ENCODE results near the gene LMX1B.
A peak's percentile ranks its signal among the peaks of the same experiment; 100 is the strongest.

LMX1B gene

DNA sequence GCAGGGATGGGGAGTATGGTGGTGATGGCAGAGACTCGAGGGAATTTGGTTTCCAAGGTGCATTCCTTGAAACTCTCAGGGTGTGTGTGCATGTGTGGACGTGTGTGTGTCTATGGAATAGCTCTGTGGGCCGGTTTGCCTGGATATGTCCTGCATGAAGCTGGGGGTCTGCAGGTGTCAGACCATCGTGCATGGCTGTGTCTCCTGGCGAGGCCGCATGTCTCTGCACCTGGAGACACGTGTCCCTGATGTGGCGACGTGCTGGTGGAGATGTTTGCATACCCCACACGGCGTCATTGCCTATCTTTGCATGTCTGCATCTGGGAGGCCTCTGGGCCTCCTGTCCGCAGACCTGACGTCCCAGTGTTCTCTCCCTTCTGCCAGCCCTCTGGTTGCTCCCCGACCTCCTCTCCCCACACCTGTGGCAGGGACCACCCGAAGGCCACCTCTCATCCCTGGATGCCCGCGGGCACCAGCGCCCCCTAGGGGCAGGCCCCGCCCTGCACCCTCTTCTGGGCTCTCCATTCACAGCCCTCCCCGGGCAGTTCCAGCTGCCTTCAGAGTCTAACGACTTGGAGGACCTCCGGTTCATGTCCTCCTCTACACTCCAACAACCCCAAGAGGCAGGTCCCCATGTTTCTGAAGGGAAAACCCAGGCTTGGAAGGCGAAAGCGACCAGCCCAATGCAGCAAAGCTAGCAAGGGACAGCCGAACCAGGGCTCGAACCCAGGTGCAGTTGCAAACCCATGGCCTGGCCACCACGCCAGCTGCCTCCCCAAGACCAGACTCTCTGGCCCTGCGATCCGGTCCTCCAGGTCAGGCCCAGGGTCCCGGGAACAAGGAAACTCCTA, 88.6 kb downstream of the LMX1B start (continued):
- TF ChIP-seq, protein P1, sequence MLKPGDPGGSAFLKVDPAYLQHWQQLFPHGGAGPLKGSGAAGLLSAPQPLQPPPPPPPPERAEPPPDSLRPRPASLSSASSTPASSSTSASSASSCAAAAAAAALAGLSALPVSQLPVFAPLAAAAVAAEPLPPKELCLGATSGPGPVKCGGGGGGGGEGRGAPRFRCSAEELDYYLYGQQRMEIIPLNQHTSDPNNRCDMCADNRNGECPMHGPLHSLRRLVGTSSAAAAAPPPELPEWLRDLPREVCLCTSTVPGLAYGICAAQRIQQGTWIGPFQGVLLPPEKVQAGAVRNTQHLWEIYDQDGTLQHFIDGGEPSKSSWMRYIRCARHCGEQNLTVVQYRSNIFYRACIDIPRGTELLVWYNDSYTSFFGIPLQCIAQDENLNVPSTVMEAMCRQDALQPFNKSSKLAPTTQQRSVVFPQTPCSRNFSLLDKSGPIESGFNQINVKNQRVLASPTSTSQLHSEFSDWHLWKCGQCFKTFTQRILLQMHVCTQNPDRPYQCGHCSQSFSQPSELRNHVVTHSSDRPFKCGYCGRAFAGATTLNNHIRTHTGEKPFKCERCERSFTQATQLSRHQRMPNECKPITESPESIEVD (tag by site-specific recombination; IDR thresholded peaks at IDR 0.05): no peak
- TF ChIP-seq, protein P2, sequence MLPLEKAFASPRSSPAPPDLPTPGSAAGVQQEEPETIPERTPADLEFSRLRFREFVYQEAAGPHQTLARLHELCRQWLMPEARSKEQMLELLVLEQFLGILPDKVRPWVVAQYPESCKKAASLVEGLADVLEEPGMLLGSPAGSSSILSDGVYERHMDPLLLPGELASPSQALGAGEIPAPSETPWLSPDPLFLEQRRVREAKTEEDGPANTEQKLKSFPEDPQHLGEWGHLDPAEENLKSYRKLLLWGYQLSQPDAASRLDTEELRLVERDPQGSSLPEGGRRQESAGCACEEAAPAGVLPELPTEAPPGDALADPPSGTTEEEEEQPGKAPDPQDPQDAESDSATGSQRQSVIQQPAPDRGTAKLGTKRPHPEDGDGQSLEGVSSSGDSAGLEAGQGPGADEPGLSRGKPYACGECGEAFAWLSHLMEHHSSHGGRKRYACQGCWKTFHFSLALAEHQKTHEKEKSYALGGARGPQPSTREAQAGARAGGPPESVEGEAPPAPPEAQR (tag by site-specific recombination; IDR thresholded peaks at IDR 0.05): no peak
- peak; percentile 57 for TF ChIP-seq ZBTB8A (tag by site-specific recombination; IDR thresholded peaks at IDR 0.05)
- TF ChIP-seq, protein P3, sequence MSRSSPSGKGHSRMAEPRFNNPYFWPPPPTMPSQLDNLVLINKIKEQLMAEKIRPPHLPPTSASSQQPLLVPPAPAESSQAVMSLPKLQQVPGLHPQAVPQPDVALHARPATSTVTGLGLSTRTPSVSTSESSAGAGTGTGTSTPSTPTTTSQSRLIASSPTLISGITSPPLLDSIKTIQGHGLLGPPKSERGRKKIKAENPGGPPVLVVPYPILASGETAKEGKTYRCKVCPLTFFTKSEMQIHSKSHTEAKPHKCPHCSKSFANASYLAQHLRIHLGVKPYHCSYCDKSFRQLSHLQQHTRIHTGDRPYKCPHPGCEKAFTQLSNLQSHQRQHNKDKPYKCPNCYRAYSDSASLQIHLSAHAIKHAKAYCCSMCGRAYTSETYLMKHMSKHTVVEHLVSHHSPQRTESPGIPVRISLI (tag by site-specific recombination; IDR thresholded peaks at IDR 0.05): no peak
- peak; percentile 23; the same call in 1 of the 2 replicates for TF ChIP-seq ZNF654 (tag by site-specific recombination; IDR thresholded peaks at IDR 0.05; ENCODE audit: low read depth)

DNA sequence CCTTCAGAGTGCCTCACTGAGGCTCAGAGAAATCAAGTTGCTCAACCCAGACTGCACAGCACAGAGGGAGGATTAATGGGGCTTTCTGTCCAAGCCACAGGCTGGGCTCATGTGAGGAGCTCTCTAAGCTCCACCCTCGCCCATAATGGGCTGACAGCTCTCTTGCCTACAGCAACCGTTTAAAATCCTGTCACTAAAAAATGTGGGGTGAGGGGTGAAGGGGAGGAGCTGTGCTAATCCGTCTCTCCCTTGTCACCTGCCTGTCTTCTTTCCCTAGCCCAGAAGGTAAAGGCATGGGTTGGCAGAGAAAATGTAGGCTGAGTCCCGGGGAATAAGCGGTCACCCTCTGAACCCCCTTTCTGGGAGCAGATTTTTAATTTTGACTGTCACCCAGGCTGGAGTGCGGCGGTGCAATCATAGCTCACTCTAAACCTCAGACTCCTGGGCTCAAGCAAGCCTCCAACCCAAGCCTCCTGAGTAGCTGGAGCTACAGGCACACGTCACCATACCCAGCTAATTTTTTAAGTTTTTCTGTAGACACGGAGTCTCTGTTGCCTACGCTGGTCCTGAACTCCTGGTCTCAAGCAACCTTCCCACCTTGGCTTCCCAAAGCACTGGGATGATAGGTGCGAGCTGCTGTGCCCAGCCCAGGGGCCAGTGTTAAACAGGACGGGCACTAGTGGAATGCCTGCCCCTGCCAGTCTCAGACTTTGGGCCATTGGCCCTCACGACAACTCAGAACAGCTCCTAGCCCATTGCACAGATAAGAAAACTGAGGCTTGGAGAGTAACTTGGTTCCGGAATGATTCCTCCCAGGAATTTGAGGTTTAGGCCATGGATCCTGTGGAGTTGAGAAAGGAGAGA, 89.5 kb downstream of the LMX1B start:
- H3K4me3 ChIP-seq (ENCODE audit: low read depth, low read length): no peak overlapping the region
- ChIA-PET POLR2A (interaction anchor here (1.3 kb wide), 1 partner anchor 90 kb away, joined by 5 read pairs; the partner anchor contains the start of gene LMX1B), CTCF (interaction anchor here (0.5 to 9.8 kb wide), 42 partner anchors 9 to 705 kb away, joined by 3 to 373 read pairs (median 6); partner anchors contain the start of gene LMX1B)
- TF ChIP-seq ZNF146 (tag by site-specific recombination; IDR thresholded peaks at IDR 0.05): no peak
- no peak for TF ChIP-seq ZNF654 (tag by site-specific recombination; IDR thresholded peaks at IDR 0.05; ENCODE audit: low read depth)
- TF ChIP-seq ZNF404 (tag by site-specific recombination; IDR thresholded peaks at IDR 0.05): no peak
- no peak for TF ChIP-seq IKZF3 (tag by site-specific recombination; IDR thresholded peaks at IDR 0.05)
- no peak for TF ChIP-seq SALL2 (tag by site-specific recombination; IDR thresholded peaks at IDR 0.05; ENCODE audit: borderline replicate concordance)
- TF ChIP-seq ZFHX2 (tag by site-specific recombination; conservative IDR thresholded peaks at IDR 0.05): no peak
- TF ChIP-seq, protein P4, sequence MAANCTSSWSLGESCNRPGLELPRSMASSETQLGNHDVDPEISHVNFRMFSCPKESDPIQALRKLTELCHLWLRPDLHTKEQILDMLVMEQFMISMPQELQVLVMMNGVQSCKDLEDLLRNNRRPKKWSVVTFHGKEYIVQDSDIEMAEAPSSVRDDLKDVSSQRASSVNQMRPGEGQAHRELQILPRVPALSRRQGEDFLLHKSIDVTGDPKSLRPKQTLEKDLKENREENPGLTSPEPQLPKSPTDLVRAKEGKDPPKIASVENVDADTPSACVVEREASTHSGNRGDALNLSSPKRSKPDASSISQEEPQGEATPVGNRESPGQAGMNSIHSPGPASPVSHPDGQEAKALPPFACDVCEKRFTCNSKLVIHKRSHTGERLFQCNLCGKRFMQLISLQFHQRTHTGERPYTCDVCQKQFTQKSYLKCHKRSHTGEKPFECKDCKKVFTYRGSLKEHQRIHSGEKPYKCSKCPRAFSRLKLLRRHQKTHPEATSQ (tag by site-specific recombination; IDR thresholded peaks at IDR 0.05): no peak
- TF ChIP-seq ZNF211 (tag by site-specific recombination; IDR thresholded peaks at IDR 0.05; ENCODE audit: low read depth): no peak
- TF ChIP-seq, protein P5, sequence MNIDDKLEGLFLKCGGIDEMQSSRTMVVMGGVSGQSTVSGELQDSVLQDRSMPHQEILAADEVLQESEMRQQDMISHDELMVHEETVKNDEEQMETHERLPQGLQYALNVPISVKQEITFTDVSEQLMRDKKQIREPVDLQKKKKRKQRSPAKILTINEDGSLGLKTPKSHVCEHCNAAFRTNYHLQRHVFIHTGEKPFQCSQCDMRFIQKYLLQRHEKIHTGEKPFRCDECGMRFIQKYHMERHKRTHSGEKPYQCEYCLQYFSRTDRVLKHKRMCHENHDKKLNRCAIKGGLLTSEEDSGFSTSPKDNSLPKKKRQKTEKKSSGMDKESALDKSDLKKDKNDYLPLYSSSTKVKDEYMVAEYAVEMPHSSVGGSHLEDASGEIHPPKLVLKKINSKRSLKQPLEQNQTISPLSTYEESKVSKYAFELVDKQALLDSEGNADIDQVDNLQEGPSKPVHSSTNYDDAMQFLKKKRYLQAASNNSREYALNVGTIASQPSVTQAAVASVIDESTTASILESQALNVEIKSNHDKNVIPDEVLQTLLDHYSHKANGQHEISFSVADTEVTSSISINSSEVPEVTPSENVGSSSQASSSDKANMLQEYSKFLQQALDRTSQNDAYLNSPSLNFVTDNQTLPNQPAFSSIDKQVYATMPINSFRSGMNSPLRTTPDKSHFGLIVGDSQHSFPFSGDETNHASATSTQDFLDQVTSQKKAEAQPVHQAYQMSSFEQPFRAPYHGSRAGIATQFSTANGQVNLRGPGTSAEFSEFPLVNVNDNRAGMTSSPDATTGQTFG (tag by site-specific recombination; IDR thresholded peaks at IDR 0.05; ENCODE audit: borderline replicate concordance): no peak
- TF ChIP-seq ZFP69B (tag by site-specific recombination; IDR thresholded peaks at IDR 0.05): no peak
- TF ChIP-seq REPIN1 (tag by site-specific recombination; IDR thresholded peaks at IDR 0.05; ENCODE audit: low read depth): no peak
- no peak for TF ChIP-seq ZNF76 (tag by site-specific recombination; IDR thresholded peaks at IDR 0.05; ENCODE audit: borderline replicate concordance, low read depth)
- TF ChIP-seq ZXDB (tag by site-specific recombination; IDR thresholded peaks at IDR 0.05): no peak
- TF ChIP-seq ZNF350 (tag by site-specific recombination; IDR thresholded peaks at IDR 0.05): no peak
- TF ChIP-seq ZBTB48 (tag by site-specific recombination; IDR thresholded peaks at IDR 0.05): no peak
- H3K4me1 ChIP-seq (ENCODE audit: control insufficient read depth, insufficient read depth, low read length): no peaks in the 10 kb centered on the region
- H3K9me3 ChIP-seq (ENCODE audit: control insufficient read depth, insufficient read depth, low read depth, low read length): no peaks in the 10 kb centered on the region
- H3K27ac ChIP-seq (ENCODE audit: extremely low read depth, low read depth, low read length): no peak overlapping the region
- H3K36me3 ChIP-seq (ENCODE audit: control insufficient read depth in 2 of 2, insufficient read depth in 1 of 2, low read length in 2 of 2): no peaks in the 10 kb centered on the region

Measured in HEK293 (cell line).